HepG2 (cell line): ENCODE data around the gene CAMTA1. TPM values are rescaled to one million over a fixed set of nuclear protein-coding genes. Genes with fewer than 3 reads are reported as not detected.

Experiments
- AHR ChIP-seq: IDR thresholded peaks from 2 replicates; pipeline ENCODE4 v1.6.1; 2018; ENCODE audit warnings: missing genetic modification reagents, missing compliant biosample characterization
- ATF3 ChIP-seq: sonication (generic); formaldehyde crosslinking; IDR thresholded peaks from 2 replicates; pipeline ENCODE4 v1.4.0; 2020; ENCODE audit warnings: missing genetic modification reagents
- DMTF1 ChIP-seq: sonication (generic); formaldehyde crosslinking; IDR thresholded peaks from 2 replicates; pipeline ENCODE4 v1.4.0; 2020; ENCODE audit warnings: mild to moderate bottlenecking, missing genetic modification reagents
- HNF1A ChIP-seq, 2 experiments: sonication (generic) in 1 of 2; formaldehyde crosslinking in 1 of 2; IDR thresholded peaks; 2 replicates each; pipeline versions ENCODE4 v1.4.0 to v1.6.1; 2016 to 2020; ENCODE audit warnings: borderline replicate concordance in 1 of 2, low read depth in 1 of 2, mild to moderate bottlenecking in 1 of 2, missing genetic modification reagents in 1 of 2
- MYC ChIP-seq: sonication (generic); formaldehyde crosslinking; IDR thresholded peaks from 2 replicates; pipeline ENCODE4 v1.9.0; 2021; ENCODE audit warnings: missing genetic modification reagents, borderline replicate concordance
- MZF1 ChIP-seq: sonication (generic); formaldehyde crosslinking; IDR thresholded peaks from 2 replicates; pipeline ENCODE4 v1.8.1; 2023; ENCODE audit warnings: mild to moderate bottlenecking, missing genetic modification reagents, borderline replicate concordance
- NCOA1 ChIP-seq: sonication (generic); formaldehyde crosslinking; IDR thresholded peaks from 2 replicates; pipeline ENCODE4 v1.9.0; 2021; ENCODE audit warnings: missing genetic modification reagents
- NFE2L2 ChIP-seq: fragments of 150-350 bp; IDR thresholded peaks from 2 replicates; pipeline ENCODE4 v1.6.1; 2014; ENCODE audit warnings: low read length
- NFKBIZ ChIP-seq: IDR thresholded peaks from 2 replicates; pipeline ENCODE4 v1.6.1; 2018; ENCODE audit warnings: missing genetic modification reagents, missing compliant biosample characterization
- PHF8 ChIP-seq: sonication (generic); formaldehyde crosslinking; IDR thresholded peaks from 2 replicates; pipeline ENCODE4 v1.5.0; 2020; ENCODE audit warnings: missing genetic modification reagents
- RXRB ChIP-seq: IDR thresholded peaks from 2 replicates; pipeline ENCODE4 v1.6.1; 2016; ENCODE audit warnings: borderline replicate concordance, missing genetic modification reagents, missing compliant biosample characterization
- SATB2 ChIP-seq: sonication (generic); formaldehyde crosslinking; IDR thresholded peaks from 2 replicates; pipeline ENCODE4 v1.5.0; 2020; ENCODE audit warnings: missing genetic modification reagents
- TAF15 ChIP-seq: fragments of 200-400 bp; formaldehyde crosslinking; IDR thresholded peaks from one replicate; pipeline ENCODE4 v1.6.1; 2018; ENCODE audit warnings: mild to moderate bottlenecking, low read depth, low read length; ENCODE audit not compliant: poor library complexity, severe bottlenecking
- ZNF253 ChIP-seq: sonication (generic); formaldehyde crosslinking; IDR thresholded peaks from 2 replicates; pipeline ENCODE4 v1.8.0; 2022; ENCODE audit warnings: mild to moderate bottlenecking, missing genetic modification reagents, borderline replicate concordance
- ZNF432 ChIP-seq: sonication (generic); formaldehyde crosslinking; IDR thresholded peaks from 2 replicates; pipeline ENCODE4 v1.5.0; 2020; ENCODE audit warnings: missing genetic modification reagents, mild to moderate bottlenecking, borderline replicate concordance
- ZNF619 ChIP-seq: sonication (generic); formaldehyde crosslinking; IDR thresholded peaks from 2 replicates; pipeline ENCODE4 v1.4.0; 2020; ENCODE audit warnings: mild to moderate bottlenecking, missing genetic modification reagents
- ZNF790 ChIP-seq: sonication (generic); formaldehyde crosslinking; IDR thresholded peaks from 2 replicates; pipeline ENCODE4 v1.8.0; 2022; ENCODE audit warnings: missing genetic modification reagents, mild to moderate bottlenecking, borderline replicate concordance
- polyA plus RNA-seq, 8 experiments: library from polyadenylated mRNA; depleted of rRNA in 3 of 8; stranded (reverse) in 7 of 8; unstranded in 1 of 8; fragments of >200 nt; fragmentation: Illumina TruSeq in 4 of 8; extraction: Trizol in 4 of 8; gene quantifications; 2 replicates each; pipeline versions ENCODE4 v1.2.1 to v1.2.3, GENCODE V29; 2011 to 2016; ENCODE audit warnings: low read depth in 4 of 8, missing spikeins in 1 of 8, mixed read lengths in 1 of 8; ENCODE audit not compliant: insufficient read depth in 1 of 8
- total RNA-seq, 5 experiments: library from RNA; depleted of rRNA; stranded (reverse); fragments of >200 nt; fragmentation: Illumina TruSeq; extraction: Trizol; gene quantifications; 2 replicates each; pipeline ENCODE4 v1.2.3, GENCODE V29; 2016; ENCODE audit warnings: low read depth in 1 of 5
- TF ChIP-seq, protein P1 (sequence below): sonication (generic); formaldehyde crosslinking; conservative IDR thresholded peaks from 2 replicates; pipeline ENCODE4 v1.5.0; 2020; ENCODE audit warnings: missing genetic modification reagents
- TF ChIP-seq, protein P2 (sequence below): IDR thresholded peaks from 2 replicates; pipeline ENCODE4 v1.6.1; 2016; ENCODE audit warnings: missing compliant biosample characterization, missing genetic modification reagents, borderline replicate concordance

CAMTA1 gene
- total and polyA plus RNA-seq, 2 of the 13 experiments (the other 11 are each of a cell fraction or from before 2014, with no cell fraction given): 25.0 to 36.4 TPM

GRCh38 chr1:6784560-6785317 is 515 bp upstream of the CAMTA1 start (continued):
- no peak for TF ChIP-seq DMTF1 (CRISPR knock-in tag)
- peak; percentile 51; the same call in 1 of the 2 replicates for TF ChIP-seq AHR
- no peak for TF ChIP-seq HNF1A (IDR thresholded peaks at IDR 0.05; ENCODE audit: low read depth)
- no peak for TF ChIP-seq HNF1A (CRISPR knock-in tag; IDR thresholded peaks at IDR 0.05; ENCODE audit: borderline replicate concordance)
- TF ChIP-seq, protein P1, sequence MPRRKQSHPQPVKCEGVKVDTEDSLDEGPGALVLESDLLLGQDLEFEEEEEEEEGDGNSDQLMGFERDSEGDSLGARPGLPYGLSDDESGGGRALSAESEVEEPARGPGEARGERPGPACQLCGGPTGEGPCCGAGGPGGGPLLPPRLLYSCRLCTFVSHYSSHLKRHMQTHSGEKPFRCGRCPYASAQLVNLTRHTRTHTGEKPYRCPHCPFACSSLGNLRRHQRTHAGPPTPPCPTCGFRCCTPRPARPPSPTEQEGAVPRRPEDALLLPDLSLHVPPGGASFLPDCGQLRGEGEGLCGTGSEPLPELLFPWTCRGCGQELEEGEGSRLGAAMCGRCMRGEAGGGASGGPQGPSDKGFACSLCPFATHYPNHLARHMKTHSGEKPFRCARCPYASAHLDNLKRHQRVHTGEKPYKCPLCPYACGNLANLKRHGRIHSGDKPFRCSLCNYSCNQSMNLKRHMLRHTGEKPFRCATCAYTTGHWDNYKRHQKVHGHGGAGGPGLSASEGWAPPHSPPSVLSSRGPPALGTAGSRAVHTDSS (CRISPR knock-in tag): no peak
- TF ChIP-seq ZNF253 (CRISPR knock-in tag): peak; percentile 64; the same call in 1 of the 2 replicates
- no peak for TF ChIP-seq ZNF790 (CRISPR knock-in tag)
- TF ChIP-seq, protein P2, sequence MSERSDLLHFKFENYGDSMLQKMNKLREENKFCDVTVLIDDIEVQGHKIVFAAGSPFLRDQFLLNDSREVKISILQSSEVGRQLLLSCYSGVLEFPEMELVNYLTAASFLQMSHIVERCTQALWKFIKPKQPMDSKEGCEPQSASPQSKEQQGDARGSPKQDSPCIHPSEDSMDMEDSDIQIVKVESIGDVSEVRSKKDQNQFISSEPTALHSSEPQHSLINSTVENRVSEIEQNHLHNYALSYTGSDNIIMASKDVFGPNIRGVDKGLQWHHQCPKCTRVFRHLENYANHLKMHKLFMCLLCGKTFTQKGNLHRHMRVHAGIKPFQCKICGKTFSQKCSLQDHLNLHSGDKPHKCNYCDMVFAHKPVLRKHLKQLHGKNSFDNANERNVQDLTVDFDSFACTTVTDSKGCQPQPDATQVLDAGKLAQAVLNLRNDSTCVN: 0 out of 2 replicates have a peak, but pooled peaks have one; percentile 27
- no peak for TF ChIP-seq NFKBIZ
- TF ChIP-seq PHF8 (CRISPR knock-in tag): peak; percentile 66; the same call in 1 of the 2 replicates
- no peak for TF ChIP-seq TAF15
- TF ChIP-seq SATB2 (CRISPR knock-in tag): peak; percentile 48; the same call in 1 of the 2 replicates
- TF ChIP-seq ZNF619: no peak
- TF ChIP-seq MYC (CRISPR knock-in tag): peak; percentile 80
- no peak for TF ChIP-seq NFE2L2
- no peak for TF ChIP-seq MZF1 (CRISPR knock-in tag)
- peak; percentile 18; the same call in 1 of the 2 replicates for TF ChIP-seq RXRB (CRISPR knock-in tag)
- no peak for TF ChIP-seq ZNF432
- TF ChIP-seq NCOA1 (CRISPR knock-in tag): no peak
- TF ChIP-seq ATF3 (CRISPR knock-in tag): peak; percentile 70; the same call in 1 of the 2 replicates
